HL-60 (cell line): ENCODE data around the gene TOX3.

Experiments
- DNase-seq, 2 experiments: peaks; one replicate each; pipeline ENCODE4 v3.0.0-alpha.2; 2010 to 2020; ENCODE audit warnings: low read depth in 1 of 2, low spot score in 1 of 2
- H3K27ac ChIP-seq: fragments of 250-450 bp; sonication (Bioruptor Pico); replicated peaks from 2 replicates; pipeline ENCODE4 v1.5.1; 2020; ENCODE audit warnings: mild to moderate bottlenecking, moderate library complexity
- H3K27me3 ChIP-seq: fragments of 250-450 bp; sonication (Bioruptor Pico); 2 replicates; pipeline ENCODE4 v1.5.1; 2021; ENCODE audit warnings: mild to moderate bottlenecking, moderate library complexity; ENCODE audit not compliant: insufficient read depth, poor library complexity, severe bottlenecking
- H3K4me3 ChIP-seq: replicated peaks from 2 replicates; pipeline ENCODE4 v1.5.1; 2011; ENCODE audit warnings: mild to moderate bottlenecking, control low read depth, low read length; ENCODE audit not compliant: insufficient read depth
- CTCF ChIP-seq: IDR thresholded peaks from one replicate; pipeline ENCODE4 v1.5.1; 2011; ENCODE audit warnings: low read length, control low read depth, inconsistent platforms; ENCODE audit not compliant: insufficient read depth
- GABPA ChIP-seq: IDR thresholded peaks from 2 replicates; pipeline ENCODE4 v1.6.1; 2012; ENCODE audit warnings: low read depth
- POLR2AphosphoS5 ChIP-seq: IDR thresholded peaks from 2 replicates; pipeline ENCODE4 v1.6.1; 2012; ENCODE audit warnings: low read depth
- REST ChIP-seq: IDR thresholded peaks from 2 replicates; pipeline ENCODE4 v1.6.1; 2012; ENCODE audit warnings: low read depth; ENCODE audit not compliant: insufficient replicate concordance
- SPI1 ChIP-seq: IDR thresholded peaks from 2 replicates; pipeline ENCODE4 v1.6.1; 2012; ENCODE audit warnings: low read depth, mild to moderate bottlenecking, borderline replicate concordance

Gene TOX3

GRCh38 chr16:52545222-52545897 lies 1.6 kb downstream of the TOX3 start:
- Histone ChIP-seq H3K27ac (no peak overlapping the region), H3K4me3 (no peak overlapping the region), H3K27me3 (peaks cover 55% of the 10 kb centered on the region)
- TF ChIP-seq CTCF (no peak), SPI1 (no peak), GABPA (no peak)
- DNase-seq = no peak

GRCh38 chr16:52544703-52545102 lies 2.2 kb downstream of the TOX3 start:
- TF ChIP-seq REST (no peak), CTCF (no peak), GABPA (no peak), SPI1 (no peak), POLR2AphosphoS5 (no peak)
- Histone ChIP-seq H3K27ac (no peak overlapping the region), H3K4me3 (no peak overlapping the region), H3K27me3 (peaks cover 48% of the 10 kb centered on the region)
- no peak for DNase-seq

- DNase-seq = no peak
- no peak overlapping the region for H3K4me3 ChIP-seq
- peaks cover 41% of the 10 kb centered on the region for H3K27me3 ChIP-seq
- H3K27ac ChIP-seq = no peak overlapping the region
- TF ChIP-seq CTCF (no peak), SPI1 (no peak), REST (no peak), POLR2AphosphoS5 (no peak), GABPA (no peak)
Observed at GRCh38 chr16:52543654-52544053, 3.3 kb downstream of the TOX3 start.

- no peak overlapping the region for H3K4me3 ChIP-seq
- H3K27ac ChIP-seq = no peak overlapping the region
- no peak for DNase-seq
- TF ChIP-seq REST (no peak), SPI1 (no peak), GABPA (no peak), POLR2AphosphoS5 (no peak)
- peaks cover 25% of the 10 kb centered on the region for H3K27me3 ChIP-seq
Observed at GRCh38 chr16:52540910-52541309, 6.0 kb downstream of the TOX3 start.
